HG02588 (cell line): ENCODE results near the gene ABLIM3.
"Not testable (repeated sequence)": the region's sequence is repeated elsewhere in the genome, so short reads cannot be mapped to it uniquely, and the experiment has no call there.

ENCODE experiments used
- ATAC-seq: cut with Tn5 transposase; IDR thresholded peaks from one replicate; pipeline ENCODE4 v1.9.1; 2021; ENCODE audit warnings: mild to moderate bottlenecking, moderate library complexity; ENCODE audit not compliant: unreplicated experiment

Gene ABLIM3

DNA sequence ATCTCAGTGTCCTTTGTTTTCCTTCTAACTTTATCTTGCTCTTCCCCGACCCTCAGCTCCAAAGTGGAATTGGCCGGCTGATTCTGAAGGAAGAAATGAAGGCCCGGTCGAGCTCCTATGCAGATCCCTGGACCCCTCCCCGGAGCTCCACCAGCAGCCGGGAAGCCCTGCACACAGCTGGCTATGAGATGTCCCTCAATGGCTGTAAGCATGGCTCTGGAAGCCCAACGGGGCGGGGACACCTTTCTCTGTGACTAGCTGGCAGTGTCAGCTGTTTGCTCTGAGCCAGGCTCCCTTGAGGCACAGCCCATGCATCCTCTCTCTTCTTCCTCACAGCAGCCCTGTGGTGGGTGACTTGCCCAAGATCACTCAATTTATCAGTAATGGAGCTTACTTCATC is 106.4 kb downstream of the ABLIM3 start:
- no peak for ATAC-seq

DNA sequence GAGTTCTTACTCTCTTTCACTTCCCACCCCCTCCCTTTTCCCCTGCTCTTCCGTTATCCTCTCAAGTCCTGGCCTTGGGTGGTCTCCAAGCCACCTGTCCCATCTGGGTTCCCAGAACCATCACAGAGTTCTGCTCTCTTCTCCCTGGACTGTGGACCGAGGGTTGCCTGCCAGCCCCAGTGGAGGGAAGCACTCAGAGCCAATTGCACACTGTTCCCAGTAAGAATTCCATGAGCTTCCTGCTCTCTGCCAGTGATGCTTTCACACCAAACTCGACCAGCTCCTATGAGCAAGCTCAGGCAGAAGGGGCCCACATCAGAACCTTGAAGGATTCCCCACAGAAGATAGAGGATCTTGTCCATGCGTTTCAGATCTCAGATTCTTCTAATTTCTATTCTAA is 110.3 kb downstream of the ABLIM3 start:
- ATAC-seq = no peak

DNA sequence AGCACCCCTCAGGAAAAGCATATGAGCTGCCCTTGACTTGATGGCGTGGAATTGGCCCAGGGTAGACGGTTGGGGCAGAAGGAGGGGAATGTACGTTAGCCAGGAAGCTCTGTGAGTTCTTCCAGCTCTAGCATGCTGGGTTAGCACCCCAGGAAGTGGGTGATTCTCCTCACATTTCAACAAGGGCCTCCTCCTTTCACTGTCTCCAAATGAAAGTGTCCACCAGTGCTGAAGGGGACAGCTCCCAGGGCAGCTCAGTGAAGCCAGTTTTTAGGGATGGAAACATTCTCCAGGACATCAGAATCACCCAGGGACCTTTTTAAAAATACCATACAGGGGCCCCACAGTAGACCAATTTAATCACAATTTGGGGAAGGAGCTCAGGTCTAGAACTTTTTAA is 113.2 kb downstream of the ABLIM3 start:
- no peak for ATAC-seq

DNA sequence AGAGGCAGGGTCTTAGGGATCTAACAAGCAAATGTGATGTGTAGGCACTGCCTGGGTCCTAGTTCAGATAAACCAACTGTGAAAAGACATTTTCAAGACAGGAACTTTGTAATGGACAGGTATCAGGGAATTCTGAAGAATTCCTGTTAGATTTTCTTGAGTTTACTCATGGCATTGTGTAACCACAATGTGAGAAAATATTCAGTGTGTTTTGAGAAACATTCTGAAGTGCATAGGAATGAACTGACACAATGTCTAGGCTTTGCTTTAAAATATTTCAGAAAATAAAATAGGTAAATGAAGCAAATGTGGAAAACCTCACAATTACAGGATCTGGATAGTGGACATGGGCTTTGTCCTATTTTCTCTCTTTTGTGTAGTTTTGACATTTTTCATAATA is 115.2 kb downstream of the ABLIM3 start:
- no peak for ATAC-seq

DNA sequence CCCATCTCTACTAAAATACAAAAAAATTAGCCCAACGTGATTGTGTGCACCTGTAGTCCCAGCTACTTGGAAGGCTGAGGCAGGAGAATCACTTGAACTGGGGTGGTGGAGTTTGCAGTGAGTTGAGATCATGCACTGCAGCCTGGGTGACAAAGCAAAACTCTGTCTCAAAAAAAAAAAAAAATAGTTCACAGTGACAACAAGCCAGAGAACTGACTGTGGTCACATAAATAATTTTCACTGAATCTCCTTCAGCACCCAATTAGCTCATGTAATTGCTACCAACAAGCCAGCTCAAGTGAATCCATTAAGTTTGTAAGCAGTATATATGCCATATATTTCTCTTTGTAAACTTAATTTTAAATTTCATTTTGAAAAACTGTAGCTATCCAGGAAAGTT is 115.8 kb downstream of the ABLIM3 start:
- ATAC-seq = no peak

DNA sequence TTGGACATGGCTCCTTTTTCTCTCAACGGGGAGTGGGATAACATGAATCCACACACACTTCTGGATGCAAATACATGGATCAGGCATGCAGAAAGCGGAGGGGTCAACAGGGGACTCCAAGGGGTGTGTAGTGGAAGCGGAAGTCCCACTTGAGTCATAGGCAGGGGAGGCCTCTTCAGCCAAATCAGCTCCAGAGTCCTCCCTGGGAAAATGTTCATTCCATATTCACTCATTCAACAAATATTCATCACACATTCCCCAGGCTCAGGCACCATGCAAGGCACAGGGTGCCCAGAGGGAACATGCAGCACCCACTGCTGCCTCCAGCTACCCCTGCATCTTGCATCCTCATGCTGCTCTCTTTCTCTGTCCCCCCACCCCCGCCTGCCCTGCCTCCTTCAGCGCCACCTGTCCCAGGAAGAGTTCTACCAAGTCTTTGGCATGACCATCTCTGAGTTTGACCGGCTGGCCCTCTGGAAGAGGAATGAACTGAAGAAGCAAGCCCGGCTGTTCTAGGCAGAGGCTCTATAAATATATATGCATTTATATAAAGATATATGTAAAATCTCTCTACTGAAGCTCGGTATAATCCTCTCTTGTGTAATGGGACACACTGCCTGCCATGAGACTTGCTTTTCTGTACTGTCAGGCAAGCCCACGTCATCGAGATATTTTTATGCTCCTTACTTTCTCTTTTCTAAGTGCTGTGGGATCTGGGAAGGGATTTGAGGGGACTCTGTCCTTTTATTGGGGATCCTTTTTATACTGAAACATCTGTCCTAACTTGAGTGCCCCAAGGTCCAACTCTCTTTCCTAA is 116.8 kb downstream of the ABLIM3 start:
- ATAC-seq = no peak

DNA sequence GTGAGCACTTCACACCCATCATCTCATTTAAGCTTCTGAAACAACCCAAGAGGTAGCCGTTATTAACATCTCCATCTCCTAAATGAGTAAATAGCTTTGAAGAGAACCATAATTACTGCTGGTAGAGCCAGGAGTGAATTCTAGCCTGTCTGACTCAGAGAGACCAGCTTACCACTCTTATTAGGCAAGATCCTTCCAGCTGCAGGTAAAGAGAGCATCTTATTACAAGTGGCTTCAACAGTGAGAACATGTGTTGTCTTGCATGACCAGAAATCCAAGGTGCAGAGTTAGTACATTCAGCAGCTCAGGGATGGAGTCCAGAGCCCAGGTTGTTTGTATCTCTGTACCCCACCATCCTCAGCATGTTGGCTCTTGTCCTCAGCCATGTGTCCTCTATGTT is 119.5 kb downstream of the ABLIM3 start:
- no peak for ATAC-seq

DNA sequence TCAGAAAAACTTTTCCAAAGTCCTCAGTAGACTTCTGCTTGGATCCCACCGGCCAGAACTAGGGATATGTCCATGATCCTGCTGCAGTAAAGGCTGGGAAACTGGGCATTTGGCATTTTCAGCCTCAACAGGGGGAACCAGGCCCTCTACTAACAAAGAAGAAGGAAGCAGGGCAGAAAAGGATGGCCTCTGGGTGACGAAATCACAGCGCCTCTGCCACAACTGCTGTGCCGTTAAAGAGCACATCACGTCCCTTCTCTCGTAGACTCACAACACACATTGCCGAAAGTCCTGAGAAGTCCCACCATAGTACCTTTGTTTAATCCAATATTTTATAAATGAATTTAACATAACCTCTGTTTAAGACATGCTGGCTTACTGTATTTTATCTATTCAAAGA is 120.0 kb downstream of the ABLIM3 start:
- ATAC-seq = no peak

DNA sequence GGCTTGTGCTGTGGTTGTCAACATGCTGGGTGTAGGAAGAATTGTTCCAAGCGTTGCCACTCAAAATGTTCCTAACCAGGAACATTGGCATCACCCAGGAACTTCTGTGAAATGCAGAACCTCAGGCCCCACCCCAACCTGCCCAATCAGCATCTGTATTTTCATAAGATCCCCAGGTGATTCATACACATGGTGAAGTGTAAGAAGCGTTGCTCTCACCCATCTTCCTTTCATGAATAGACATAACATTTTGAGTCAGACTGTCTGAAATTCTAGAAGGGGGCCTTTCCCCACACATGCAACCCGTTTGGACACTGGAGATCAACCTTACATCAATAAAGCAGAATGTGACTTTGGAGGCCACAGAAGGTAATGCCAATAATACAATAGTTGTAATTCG is 121.0 kb downstream of the ABLIM3 start:
- ATAC-seq = no peak

DNA sequence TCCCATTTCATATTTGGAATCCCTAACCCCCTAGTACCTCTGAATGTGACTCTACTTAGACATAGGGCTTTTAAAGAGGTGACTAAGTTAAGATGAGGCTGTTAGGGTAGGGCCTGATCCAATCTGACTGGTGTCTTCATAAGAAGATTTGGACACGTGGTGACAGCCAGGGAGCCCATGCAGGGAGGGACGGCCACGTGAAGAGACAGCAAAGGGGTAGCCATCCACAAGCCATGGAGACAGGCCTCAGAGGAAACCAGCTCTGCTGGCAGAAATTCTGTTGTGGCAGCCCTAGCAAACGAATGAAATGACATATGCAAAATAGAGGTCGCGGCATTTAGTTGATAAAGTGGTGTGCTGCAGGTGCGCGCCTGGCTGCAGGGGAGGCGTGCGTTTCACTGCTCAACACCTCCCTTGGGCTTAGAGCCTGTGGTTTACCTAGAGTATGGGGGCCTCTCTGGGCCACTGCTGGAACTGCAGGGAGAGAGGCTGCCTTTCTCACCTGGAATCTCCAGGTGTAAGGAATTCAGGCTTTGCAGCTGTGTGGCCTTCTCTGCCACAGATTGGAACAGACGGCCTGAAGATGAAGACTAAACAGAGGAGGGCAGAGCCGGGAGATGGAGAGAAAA is 123.3 kb downstream of the ABLIM3 start:
- ATAC-seq = peak; percentile 90

DNA sequence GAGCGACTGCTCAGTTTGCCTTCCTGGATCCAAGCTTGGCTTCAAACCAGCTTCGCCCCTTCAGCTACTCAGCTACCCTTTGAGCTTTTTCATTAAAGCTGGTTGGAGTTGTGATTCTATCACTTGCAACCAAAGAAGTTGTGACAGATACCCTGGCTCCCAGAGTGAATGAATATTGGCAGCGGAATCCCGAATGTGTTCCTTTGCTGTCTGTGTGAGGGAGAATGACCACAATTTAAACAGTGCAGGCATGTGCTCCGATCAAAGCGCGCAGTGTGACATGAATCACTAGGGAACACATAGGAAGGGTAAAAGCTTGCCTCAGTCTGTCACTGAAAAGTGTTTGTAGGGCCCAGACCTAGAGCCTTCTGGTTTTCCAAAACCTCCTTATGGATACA is 123.8 kb downstream of the ABLIM3 start:
- no peak for ATAC-seq

DNA sequence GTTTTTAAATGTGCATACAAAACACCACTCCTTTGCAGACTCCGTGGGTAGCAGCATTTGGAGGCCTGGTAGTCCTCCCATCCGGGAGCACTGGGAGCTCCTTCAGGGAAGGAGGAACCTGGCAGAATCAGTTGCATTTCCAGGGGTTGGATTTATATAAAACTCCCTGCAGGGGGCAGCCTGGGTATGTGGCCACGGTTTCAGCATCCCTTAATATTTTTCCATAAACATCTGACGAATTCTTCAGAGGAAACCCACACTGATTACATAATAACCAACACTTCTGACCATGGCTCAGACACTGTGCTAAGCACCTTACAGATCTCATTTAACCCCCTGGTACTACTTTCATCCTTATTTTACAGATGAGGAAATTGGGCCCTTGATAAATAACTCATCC is 124.3 kb downstream of the ABLIM3 start:
- ATAC-seq = no peak

DNA sequence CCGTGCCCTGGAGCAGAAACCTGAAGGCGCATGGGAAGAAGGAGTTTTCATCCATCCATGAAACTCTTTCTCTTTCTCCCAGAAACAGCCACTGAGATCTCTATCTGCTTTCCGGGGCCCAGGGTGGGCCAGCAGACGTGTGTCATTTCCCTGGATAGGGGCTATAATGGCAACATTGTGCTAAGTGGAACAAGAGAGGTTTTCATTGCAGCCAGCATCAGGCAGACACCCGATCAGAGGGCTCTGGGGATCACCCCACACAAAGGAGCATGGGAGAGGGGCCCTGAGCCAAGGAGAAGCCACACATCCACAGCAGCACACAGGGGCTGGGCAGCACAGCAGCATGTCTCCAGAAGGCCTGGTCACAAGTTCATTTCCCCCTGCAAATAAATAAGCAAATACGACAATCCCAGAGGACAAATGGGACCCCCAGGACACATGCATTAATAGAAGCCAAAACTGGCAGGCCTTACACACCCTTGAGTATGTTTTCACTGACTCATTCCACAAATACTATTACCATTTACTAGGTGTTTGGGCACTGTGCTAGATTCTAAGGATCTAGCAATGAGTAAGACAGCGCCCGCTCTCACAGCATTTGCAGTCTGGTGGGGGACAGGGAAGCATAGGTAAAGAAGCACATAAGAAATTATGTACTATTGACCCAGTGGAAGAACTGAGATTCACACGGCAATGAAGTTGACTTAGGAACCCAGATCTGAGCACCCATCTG is 126.1 kb downstream of the ABLIM3 start:
- ATAC-seq = no peak

DNA sequence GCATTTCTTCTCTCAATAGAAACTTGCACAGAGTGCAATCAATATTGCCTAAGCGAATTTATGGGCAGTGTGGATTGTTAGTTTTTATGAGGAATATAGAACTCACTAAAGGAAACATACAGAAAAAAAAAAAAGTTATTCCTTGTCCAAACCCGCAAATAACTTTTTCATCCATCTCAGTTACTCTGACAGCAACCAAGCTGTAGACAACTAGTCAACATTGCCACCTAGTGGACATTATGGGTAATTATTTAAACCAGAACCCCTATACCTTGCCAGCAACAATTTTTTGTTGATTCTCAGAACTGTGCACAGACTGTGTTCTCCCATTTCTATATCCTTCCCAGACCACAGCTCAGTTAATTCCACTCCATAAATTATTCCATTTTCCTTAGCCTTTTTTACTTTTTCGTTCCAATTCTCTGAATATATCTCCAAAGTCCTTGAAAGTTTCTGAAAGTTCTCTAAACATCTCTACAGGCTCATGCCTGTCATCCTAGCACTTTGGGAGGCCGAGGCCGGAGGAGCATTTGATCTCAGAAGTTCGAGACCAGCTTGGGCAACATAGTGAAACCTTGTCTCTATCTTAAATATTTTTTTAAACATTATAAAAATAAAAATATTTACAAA is 127.8 kb downstream of the ABLIM3 start:
- ATAC-seq = no peak

DNA sequence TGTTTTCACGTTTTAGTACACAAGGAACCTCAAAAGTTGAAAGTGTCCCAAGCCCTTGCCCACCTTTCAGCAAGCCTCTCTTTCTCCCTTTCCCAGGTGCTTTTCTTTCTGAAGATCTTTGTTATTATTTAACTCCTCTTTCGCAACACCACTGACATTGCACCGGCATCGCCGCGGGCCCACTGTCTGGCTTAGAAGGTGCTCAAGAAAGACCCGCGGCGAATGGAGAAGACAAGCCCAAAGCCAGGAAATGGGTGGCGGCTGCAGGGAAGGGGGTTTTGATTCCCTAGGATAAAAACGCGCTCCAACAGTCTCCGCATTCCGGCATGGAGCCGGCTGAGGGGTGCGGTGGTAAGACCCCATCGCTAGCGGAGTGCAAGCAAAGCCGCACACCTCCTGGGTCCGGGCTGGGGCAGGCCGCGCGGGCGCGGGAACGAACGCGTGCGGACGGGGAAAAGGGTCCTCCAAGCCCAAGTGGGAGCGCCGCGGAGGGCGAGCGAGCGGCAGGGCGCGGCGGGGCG is 130.0 kb downstream of the ABLIM3 start:
- ATAC-seq = no peak

DNA sequence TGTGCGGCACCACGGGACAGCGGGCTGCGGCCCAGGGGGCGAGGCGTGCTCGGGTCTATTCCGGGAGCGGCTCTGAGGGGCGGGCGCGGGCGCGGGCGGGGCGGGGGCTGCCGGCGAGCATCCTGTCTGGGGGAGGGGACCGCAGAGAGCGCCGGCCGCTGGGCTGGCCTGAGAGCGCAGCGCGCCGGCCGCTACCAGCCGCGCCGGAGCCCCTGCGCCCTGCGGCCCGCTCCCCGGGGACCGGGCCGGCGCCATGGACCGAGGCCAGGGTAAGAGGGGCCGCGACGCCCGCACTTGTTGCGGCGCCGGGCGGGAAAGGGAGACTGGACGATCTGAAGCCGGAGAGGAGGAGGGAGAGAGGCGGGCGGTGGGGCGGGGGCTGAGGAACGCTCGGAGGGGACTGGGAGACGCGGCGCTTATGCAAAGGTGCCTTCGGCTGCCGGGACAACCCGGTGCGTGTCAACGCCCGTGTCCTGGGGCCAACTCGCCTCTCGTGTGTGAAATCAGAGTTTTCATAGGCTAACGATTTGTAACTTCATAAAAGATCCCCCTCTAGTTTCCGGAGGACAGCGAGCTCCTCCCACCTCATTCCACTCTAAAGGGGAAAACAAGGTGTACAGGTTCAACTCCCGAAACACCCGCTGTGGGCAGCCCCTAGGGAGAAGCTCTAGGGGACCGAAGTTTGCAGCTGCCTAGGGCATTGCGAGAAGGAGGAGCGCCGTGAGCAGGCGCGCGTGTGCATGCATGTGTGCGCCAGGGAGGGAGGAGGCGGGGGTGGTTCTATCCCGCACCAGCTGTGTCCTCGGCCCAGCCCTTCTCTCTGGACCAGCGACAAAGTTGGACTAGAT is 130.6 kb downstream of the ABLIM3 start, which contains the start of gene AFAP1L1:
Gene AFAP1L1 (plus strand): TSS at position 144 of the 848 bp plus-strand sequence. CDS start 110 bp downstream, at position 254.
- ATAC-seq = no peak

DNA sequence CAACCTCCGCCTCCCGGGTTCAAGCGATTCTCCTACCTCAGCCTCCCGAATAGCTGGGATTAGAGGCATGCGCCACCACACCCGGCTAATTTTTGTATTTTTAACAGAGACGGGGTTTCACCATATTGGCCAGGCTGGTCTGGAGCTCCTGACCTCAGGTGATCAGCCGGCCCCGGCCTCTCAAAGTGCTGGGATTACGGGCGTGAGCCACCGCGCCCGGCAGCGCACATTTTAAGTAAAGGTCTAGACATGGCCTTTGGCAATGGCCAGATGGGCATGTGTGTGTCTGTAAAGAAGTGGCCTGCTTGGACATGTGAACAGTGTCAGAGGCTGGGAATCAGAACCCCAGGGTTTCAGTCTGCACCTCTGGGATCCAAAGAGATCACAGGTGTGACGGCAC is 131.5 kb downstream of the ABLIM3 start:
- not testable (repeated sequence) for ATAC-seq

DNA sequence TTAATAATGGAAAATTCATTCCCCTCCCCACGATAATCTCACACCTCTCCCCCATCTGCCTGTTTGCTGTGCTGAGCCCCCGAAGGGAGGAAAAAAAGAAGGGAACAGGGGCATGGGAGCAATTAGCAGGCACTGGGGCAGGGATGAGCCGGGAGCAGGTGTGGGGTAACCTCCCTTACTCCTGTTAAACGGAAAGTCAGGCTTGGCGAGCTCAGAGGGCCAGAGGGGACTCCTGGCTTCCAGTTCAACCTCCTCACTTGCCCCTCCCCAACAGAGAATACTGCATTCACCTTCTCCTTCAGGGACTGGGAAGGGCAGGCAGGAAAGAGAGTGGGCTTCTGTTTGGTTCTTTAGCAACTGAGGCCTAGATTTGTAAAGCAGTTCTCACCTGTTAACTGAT is 131.9 kb downstream of the ABLIM3 start:
- no peak for ATAC-seq

DNA sequence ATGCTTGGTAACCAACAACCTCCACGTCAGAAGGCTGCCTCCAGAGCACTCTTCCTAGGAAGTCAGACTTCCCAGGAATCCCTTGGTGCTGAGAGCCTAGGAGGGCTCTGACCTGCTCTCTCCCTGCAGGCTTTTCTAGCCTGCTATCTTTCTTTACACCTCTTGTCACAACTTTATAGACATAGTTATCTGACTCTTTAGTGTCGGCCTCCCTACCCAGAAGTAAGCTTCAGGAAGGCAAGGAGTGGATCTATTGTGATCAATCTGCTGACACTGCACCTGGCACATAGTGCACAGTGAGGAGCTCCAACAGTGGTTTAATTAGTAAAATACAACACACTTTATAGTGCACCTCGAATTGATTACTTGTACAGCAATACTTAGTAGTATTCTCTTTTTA is 132.7 kb downstream of the ABLIM3 start:
- no peak for ATAC-seq

DNA sequence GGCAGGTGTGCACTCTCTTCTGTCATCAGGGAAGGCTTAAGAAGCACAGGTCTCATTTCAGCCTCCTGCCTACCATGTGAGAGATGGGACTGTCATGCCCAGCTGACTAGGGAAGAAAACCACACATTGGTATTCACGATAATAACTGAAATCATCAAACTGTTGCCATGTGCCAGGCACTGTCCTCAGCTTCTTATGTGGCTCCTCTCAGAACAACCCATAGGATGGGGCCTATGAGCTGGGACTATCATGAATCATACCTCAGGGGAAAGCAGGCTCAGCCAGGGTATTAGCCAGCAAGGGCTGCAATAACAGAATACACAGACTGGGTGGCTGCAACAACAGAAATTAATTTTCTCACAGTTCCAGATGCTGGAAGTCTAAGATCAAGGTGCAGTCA is 133.6 kb downstream of the ABLIM3 start:
- no peak for ATAC-seq
